ENCODE measurements around the gene ALG12.
A peak's percentile ranks its signal among the peaks of the same experiment; 100 is the strongest.

Gene ALG12

DNA sequence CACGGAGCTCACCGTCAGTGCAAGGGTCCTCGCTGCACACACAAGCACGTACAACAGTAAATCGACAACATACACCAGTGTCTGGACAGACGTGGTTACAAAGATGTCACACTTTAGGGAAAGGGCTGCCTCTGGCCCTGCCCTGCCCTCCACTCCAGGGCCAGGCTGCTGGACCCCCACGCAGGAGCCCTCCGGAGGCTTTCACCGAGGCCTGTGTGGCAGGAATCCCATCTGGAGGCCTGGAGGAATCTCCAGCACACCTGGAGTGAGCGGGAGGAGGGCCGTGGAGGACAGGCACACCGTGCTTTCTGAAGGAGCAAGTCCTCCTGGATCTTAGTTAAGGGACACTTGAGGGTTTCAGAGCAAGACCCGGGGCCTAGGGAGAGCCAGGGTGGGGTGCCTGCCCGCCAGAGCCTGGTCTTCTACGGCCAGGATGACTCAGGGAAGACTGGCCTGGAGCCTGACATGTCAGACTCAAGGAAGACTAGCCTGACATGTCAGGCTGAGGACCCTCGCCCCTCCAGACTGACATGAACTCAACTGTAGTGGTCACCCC is 40.2 kb upstream of the ALG12 start:
- no peak for DNase-seq (ENCODE audit: extremely low read depth in 1 of 2, low read depth in 1 of 2)

DNA sequence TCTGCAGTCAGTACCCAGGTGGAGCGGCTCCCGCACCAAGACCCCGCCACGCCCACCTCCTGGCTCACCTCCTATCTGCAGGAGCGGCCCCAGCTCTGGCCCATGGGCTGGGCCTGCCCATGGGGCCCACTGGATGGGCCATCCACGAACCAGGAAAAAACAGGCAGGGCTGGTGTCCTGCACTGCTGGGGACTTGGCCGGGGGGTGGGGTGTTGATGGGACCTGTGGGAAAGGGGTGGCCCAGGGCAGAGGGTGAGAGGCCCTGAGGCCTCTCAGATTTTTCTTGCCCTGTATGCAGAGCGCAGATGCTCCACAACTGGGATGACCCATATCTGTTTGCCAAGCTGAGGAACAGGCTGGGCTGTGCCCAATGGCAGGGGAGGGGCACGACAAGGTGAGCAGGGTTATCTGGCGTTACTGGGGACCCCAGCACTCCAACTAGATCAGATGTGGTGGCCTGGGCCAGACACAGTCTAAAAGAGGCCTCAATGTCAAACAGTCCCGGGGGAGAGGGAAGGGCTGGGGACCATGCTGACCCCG is 39.7 kb upstream of the ALG12 start:
- DNase-seq (ENCODE audit: extremely low read depth in 1 of 2, low read depth in 1 of 2): no peak

DNA sequence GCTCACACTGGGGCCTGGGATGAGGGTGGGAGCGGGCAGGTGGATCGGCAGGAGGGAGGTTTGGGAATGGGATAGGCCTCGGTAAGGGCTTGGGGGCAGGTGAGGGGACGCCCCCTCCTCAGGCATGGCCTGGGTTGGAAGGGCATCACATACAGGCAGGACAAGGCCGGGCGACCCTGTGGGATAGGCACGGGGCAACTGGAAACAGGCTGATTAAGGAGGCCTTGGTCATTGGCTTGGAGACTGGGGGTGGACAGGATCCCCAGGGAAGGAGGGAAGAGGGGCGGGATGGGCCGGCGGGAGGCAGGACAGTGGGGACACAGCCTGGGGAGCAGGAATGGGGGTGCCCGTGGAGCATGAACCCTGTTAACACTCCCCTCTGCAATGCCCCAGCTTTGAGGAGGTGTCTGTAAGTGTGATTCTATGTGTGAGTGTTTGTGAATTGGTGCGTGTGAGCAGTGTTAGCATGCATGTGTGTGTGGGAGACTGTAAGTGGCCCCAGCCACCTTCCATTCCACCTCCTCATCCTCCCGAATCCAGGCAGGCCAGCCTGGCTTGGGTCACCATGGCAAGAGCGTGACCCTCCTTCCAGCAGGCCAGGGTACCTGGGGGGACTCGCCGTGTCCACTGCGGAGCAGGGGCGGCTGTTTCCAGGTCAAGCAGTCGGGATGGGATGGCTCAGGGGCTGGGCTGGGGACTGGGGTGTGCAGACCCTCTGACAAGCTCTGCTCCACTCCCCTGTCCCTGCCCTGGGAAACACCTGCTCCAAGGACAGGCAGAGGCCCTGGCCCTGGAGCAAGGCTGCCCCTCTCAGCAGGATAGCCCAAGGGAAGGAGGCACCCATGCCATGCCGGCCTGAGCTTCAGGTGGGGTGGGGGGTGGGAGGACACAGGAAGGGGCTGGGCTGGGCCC is 38.9 kb upstream of the ALG12 start:
- no peak for DNase-seq (ENCODE audit: extremely low read depth in 1 of 2, low read depth in 1 of 2)

DNA sequence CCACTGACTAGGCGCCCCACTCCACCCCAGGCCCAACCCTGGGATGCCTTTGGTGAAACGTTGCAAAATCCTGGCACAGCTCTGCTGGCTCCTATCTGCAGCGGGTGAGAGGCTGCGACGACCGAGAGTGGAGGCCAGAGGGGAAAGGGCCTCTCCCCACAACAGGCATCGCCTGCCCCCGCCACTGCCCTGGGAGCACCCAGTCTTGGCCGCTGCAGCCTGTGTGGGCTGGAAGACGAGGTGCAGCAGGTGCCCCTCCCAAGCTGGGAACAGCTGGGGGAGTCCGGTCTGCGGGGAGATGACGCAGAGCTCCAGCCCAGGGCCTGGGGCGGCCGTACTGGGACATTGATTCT is 38.2 kb upstream of the ALG12 start:
- no peak for DNase-seq (ENCODE audit: extremely low read depth in 1 of 2, low read depth in 1 of 2)

DNA sequence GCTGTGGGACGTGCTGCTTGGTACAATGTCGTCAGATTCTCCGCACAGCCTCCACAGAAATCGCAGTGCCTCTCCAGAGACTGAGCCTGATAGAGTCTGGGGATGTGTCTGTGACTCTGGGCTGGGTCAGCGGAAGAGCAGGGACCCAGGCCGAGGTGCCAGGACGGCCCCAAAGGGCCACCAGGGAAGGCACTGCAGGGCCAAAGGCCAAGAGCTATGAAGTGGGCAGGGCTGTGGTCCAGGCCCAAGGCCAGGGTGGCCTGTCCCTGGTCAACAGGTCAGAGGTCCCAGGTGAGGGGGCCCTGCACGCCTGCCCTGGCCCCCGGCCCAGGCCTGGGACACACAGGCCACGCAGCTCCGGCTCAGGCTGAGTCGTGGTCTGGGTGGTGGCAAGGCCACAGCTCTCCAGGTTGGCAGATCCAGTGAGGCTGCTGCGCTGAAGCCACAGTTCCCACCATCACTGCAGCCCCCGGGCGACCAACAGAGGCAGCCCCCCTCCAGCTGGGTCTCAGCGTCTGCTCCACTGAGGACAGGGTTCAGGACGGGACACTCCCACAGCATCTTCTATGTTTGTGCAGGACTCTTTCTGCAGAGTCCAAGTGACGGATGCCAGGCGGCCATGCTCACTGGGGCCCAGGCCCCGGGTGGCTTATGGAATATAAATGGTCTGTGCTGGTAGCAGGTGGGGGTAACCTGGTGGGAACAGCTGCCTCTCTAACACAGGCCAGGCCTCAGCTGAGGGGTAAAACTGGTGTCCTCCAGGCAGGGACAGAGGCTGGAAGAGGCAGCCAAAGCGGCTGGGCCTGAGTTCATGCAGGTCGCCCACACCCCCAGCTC is 37.6 kb upstream of the ALG12 start:
- DNase-seq (ENCODE audit: extremely low read depth in 1 of 2, low read depth in 1 of 2): no peak

DNA sequence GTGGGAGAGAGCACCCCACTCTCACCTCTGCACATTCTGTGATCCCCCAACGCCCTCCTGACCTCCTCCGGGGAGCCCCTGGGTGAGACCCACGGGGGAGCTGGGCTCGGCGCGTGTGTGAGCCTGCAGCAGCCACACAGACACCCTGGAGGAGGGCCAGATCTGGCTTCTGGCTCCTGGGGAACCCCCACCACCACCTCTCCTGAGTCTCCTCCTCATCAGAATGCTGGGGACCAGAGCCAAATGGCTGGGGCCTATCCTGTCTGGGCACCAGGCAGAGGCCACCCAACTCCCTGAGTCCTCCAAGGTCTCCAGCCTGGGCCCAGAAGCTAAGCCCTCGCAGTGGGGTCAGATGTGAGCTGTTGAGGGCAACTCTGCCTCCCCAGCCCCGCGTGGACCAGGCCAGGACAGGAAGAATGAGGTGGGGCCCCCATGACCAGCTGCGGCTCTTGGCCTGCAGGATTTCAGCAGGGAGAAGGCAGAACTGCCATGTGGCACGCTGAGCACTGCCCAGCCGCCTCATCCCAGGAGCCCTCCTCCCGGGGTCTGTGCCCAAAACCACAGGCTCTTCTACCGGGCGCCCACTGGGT is 36.8 kb upstream of the ALG12 start:
- no peak for DNase-seq (ENCODE audit: extremely low read depth in 1 of 2, low read depth in 1 of 2)

DNA sequence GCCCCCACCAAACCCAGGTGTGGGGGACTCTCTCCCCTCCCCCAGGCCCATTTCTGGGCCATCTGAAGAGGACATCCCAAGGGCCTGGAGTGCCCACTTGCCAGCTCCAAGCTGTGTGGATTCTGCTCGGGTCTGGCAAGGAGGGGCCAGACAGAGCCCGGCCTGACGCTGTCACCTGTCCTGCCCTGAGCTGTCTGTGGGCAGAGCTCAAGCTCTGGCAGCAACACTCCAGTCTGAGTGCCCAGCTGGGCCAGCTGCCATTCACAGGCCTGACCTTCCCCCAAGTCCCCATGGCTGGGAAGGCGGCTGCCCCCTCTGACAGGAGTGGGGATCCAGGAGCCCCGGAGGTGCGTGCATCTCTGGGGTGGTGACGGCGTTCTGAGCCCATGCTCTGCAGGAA is 36.1 kb upstream of the ALG12 start:
- no peak for DNase-seq (ENCODE audit: extremely low read depth in 1 of 2, low read depth in 1 of 2)

DNA sequence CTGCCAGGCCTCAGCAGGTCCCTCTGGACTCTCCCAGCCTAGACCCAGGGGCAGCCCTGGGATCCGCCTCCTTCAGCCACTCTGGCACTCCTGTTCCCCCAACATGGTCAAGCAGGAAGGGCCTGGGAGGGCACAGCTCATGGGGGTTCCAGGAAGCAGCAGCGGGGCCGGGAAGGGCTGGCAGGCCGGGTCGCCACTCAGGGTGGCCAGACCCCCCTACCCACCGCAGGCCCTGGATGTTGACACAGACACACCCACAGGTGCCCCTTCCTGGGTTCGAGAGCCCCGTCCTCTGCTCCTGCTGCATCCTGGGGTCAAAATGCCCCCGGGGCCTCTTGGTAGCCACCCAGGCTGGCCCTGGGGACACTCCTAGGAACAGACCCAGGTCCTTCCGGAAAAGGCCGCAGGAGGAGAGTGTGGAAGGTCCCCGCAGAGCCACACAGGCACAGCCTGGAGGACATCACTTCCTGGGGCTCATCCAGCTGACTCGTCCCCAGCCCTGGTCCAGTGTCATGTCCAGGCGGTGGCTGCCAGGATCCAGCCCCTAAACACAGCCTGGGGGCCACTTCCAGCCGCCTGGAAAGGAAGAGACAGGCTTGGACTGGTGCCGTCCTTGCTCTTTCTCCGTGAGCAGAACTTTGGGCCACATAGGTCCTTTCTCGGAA is 35.6 kb upstream of the ALG12 start:
- DNase-seq (ENCODE audit: extremely low read depth in 1 of 2, low read depth in 1 of 2): no peak

DNA sequence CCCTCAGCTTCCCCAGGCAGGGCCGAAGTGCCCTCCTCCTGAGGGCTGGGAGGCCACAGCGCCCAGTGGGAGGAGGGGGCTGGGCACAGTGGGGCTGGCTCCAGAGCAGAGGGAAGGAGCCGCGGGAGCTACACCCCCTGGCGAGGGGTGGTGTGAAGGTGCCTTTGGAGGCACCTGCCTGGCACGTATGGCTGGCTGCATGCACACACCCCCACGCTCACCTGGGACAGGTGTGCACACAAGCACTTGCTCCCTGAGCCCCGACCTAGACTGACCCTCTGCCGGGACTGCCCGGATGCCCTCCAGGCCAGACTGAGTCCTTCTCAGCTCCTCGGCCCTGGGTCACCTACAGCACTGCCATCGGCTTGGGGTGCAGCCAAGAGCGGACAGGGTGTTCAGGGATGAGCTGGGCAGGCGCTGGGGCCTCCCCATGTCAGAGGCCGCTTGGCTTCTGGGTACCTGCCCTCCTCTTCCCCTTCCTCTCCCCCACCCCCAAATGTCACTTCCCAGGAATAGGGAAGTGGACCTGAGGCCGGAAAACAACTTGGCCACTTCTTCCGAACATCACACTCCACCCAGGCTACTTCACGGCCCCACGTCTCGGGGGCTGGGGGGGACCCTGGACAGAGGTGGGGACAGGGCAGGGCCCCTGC is 34.9 kb upstream of the ALG12 start:
- no peak for DNase-seq (ENCODE audit: extremely low read depth in 1 of 2, low read depth in 1 of 2)

DNA sequence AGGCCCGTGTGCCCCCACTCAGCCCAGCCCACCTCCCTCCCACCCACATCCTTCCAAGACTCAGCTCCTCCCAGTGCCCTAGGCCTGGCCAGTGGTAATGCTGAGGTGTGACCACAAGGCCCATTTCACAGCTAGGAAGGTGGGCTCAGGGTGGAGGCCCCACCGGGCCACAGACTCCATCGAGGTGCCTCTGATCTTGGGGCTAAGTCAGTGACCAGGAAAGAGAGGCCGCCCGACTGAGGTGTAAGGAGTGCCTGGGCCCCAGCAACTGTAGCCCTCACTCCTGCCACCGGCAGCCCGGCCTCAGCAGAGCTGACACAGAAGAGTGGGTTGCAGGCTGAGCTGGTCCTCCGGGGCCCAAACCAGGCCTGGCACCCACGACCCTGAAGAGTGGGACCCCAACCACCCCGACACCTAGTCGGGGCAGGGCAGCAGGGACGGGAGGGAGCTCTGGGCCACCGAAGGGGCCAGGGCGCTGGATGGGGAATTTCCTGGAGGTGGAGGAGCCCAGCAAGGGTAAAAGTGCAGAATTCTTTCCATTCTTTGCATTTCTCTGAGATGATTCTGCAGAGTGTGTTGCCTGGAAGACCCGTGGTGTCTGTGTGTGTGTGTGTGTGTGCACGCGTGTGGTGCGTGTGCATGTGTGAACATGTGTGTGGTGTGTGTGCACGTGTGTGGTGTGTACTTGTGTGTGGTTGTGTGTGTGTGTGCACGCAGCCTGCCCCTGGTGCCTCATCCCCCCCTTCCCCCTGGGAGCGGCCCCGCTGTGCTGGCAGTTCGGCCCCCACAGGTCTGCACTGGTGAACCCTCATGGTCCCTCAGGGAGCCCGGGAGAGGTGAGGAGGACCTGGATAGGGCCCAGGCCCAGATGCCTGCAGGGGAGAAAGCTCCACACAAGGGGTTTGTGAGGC is 34.0 kb upstream of the ALG12 start:
- DNase-seq (ENCODE audit: extremely low read depth in 1 of 2, low read depth in 1 of 2): no peak

DNA sequence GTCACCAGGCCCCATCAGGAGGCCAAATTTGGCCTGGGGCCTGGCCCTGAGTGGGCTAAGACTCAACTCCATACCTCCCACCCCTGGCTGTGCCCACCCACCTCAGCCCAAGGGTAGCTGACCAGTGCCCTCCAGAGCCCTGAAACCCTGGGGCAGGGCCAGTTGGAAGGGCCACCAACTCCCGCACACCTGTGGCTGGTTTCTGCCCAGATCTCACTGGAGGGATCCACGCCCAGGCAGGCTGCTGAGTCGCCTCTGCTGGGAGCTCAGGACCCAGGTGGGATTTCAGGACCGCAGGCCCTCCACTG is 33.4 kb upstream of the ALG12 start:
- no peak for DNase-seq (ENCODE audit: extremely low read depth in 1 of 2, low read depth in 1 of 2)

DNA sequence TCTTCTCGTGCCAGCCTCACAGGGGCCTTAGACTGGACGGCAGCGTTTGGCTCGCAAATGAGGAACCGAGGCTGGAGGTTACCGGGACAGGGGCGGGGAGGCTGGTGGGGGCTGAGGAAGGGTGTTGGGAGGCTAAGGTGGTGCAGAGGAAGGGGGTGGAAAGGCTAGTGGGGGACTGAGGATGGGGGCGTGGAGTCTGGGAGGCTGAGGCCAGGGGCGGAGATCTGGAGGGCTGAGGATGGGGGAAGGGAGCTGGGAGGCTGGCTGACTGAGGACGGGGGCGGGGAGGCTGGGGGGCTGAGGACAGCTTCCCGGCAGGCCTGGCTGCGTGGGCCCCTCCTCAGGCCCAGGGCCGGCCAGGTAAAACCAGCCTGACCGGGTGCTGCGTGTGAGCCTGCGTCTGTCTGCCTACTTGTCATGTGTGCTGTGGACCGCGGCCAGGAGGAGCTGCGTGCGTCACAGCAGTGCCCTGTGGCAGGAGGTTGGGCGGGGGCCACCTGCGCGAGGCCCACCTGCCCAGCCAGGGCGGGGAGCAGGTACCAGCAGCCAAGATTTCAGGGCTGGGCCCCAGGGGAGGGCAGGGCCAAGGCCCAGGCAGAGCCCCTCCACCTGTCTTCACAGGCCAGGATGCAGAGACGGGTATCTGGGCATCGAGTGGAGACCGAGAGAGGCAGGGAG is 32.9 kb upstream of the ALG12 start:
- peak in 1 of 2 donors; percentile 78 for DNase-seq (ENCODE audit: extremely low read depth in 1 of 2, low read depth in 1 of 2)

DNA sequence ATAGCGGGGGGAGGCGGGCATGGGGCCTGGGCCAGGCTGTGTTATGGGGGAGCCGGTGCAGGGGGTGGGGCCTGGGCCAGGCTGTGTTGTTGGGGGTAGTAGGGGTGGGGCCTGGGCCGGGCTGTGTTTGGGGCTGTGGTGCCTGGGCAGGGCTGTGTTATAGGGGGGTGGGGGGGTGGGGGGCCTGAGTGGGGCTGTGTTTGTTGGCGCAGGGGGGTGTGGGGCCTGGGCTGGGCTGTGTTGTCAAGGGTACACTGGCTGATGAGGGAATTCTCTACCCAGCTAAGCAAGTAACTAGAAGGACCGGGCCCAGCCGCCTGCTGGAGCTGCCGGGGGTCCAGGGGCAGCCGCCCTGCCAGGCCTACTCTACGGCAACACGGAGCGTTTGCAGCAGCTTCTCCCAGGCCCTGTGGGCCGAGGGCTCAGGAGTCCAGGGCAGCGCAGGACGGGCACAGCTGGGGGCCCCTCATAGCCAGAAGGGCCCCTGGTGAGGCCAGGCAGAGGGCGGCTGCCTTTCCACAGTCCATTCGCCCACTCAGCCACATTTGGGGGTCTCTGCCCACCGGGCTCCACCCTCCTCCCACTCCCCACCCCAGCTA is 32.3 kb upstream of the ALG12 start:
- DNase-seq (ENCODE audit: extremely low read depth in 1 of 2, low read depth in 1 of 2): no peak

DNA sequence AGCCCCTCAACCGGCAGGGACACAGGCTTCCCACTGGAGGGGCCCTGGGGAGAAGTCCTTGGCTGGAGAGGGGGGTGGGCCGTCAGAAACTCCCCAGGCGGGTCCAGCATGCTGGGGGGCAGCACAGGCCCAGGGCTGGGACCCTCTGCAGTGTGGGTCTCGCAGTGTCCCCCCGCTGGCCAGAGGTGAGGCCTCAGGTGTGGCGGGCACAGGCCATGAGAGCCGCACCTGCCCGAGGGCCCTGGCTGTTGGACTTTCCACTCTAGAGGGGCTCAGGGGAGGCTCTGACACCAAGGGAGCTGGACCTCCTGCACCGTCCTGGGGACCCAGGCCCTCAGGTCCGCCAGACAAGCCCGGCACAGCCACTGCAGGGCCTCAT is 31.7 kb upstream of the ALG12 start:
- DNase-seq (ENCODE audit: extremely low read depth in 1 of 2, low read depth in 1 of 2): no peak

DNA sequence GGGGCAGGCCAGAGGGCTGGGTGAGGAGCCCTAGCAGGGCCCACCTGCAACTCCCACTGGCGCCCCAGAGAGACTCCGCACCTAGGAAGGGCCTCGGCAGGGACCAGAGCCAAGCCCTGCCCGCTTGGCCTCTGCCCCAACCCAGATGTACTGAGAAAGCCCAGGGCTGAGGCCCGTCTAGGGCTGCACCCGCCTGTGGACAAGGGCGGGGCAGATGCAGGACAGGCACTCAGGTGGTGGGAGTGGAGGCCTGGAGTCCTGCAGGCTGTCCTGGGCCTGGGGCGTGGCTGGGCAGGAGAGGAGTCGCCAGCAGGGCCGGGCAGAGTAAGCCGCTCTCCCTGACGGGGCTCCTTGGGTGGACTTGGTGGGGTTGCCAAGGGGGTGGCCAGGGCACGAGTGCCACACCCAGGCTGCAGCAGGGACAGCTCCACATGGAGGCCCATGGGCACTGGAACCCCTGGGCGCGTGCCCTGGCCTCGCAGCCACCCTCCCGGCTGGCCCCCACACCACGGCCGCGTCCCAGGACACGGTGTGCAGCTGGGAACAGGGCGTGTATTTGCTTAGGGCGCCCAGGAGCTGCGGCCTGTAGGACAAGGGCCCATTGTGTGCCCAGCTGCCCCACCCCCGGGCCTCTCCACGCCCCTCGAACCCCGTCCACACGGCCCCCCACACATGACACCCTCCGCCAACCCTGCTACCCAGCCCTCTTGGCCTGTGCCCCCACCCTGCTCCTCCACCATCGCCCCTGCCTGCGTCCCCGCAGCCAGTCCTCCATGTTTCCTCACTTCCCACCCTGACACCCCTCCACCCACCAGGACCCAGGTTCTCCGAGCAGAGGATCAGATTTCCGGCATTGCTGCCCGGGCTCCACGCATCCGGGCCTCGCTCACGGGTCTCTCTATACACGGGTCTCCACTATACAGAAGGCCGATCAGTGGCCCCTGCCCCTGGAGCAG is 31.0 kb upstream of the ALG12 start:
- DNase-seq (ENCODE audit: extremely low read depth in 1 of 2, low read depth in 1 of 2): no peak

DNA sequence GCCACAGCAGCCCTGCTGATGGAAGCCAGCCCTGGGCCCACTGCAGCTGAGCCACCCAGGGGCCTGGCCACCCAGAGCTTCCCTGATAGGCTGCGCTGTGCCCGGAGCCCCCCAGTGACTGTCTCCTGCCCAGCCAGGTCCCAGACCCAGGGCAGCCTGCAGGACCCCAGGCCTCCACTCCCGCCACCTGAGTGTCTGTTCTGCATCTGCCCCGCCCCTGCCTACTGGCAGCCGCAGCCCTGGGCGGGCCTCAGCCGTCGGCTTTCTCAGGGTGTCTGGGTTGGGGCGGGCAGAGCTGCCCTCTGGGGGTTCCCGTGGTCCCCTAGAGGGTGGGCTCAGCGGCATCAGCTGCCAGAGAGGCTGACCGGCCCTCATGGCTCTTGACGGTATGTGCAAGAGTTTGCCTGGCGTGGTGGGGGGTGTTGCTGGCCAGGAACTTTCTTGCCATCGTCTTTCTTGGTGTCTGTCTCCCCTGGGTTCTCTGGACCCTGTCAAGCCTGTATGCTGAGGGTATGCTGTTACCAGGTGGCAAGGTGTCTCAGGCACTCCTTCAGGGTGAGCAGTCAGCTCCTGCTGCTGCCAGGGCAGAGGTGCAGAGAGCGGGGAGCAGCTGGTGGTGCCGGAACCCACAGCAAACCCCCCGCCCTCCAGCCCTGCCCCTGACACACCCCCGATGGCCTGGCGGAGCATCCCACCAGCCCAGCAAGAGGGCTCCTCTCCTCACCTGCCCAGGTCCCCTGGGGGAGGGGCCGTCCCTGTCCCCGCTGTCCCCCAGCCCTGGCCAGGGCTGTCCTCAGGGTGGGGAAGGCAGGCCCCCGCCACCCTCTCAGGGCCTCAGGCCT is 30.1 kb upstream of the ALG12 start:
- no peak for DNase-seq (ENCODE audit: extremely low read depth in 1 of 2, low read depth in 1 of 2)

DNA sequence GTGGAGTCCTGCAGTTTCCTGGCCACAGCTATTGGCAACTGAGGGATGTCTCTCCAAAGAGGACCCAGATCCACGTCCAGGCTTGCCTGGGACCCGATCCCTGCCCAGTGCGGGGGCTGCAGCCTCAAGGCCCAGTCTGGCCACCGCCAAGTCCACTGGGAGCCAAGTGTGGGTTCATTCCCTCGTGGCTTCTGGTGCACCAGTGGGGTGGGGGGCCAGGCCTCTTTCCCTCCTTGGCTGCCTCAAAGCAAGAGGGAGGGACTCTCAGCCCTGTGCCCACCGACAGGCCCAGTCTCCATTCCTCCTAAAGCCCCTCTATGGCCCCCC is 29.0 kb upstream of the ALG12 start:
- no peak for DNase-seq (ENCODE audit: extremely low read depth in 1 of 2, low read depth in 1 of 2)
